Measurements from ENCODE around the gene EXD2. TPM values are rescaled to one million over a fixed set of nuclear protein-coding genes. Genes with fewer than 3 reads are reported as not detected.

The EXD2 gene
- total RNA-seq, 1 donor from 2014 or later, result 14.0 TPM

DNA sequence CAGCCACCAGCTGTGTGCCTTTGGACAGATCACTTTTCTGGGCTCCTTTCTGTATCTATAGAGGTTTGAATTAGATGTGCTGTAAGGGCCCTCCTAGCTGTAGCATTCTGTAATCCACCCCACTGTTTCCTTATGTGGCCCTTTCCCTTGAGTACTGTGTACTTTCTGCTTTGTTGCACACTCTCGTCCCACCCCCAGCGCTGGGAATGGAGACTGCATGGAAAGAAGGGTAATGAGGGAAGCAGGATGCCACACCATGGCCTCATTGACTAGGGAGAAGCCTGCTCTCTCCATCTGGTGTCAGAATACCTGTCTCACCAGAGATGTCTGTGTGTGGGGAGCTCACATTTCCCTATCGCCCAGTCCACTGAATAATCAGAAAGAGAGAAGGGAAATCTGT, 55.0 kb downstream of the EXD2 start:
- no peak for DNase-seq (ENCODE audit: low read depth)
- H3K4me3 ChIP-seq (ENCODE audit: low read depth, low read length), result no peak overlapping the region
- TF ChIP-seq, protein P1, sequence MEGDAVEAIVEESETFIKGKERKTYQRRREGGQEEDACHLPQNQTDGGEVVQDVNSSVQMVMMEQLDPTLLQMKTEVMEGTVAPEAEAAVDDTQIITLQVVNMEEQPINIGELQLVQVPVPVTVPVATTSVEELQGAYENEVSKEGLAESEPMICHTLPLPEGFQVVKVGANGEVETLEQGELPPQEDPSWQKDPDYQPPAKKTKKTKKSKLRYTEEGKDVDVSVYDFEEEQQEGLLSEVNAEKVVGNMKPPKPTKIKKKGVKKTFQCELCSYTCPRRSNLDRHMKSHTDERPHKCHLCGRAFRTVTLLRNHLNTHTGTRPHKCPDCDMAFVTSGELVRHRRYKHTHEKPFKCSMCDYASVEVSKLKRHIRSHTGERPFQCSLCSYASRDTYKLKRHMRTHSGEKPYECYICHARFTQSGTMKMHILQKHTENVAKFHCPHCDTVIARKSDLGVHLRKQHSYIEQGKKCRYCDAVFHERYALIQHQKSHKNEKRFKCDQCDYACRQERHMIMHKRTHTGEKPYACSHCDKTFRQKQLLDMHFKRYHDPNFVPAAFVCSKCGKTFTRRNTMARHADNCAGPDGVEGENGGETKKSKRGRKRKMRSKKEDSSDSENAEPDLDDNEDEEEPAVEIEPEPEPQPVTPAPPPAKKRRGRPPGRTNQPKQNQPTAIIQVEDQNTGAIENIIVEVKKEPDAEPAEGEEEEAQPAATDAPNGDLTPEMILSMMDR (conservative IDR thresholded peaks at IDR 0.05; ENCODE audit: low read depth, low read length), result no peak

DNA sequence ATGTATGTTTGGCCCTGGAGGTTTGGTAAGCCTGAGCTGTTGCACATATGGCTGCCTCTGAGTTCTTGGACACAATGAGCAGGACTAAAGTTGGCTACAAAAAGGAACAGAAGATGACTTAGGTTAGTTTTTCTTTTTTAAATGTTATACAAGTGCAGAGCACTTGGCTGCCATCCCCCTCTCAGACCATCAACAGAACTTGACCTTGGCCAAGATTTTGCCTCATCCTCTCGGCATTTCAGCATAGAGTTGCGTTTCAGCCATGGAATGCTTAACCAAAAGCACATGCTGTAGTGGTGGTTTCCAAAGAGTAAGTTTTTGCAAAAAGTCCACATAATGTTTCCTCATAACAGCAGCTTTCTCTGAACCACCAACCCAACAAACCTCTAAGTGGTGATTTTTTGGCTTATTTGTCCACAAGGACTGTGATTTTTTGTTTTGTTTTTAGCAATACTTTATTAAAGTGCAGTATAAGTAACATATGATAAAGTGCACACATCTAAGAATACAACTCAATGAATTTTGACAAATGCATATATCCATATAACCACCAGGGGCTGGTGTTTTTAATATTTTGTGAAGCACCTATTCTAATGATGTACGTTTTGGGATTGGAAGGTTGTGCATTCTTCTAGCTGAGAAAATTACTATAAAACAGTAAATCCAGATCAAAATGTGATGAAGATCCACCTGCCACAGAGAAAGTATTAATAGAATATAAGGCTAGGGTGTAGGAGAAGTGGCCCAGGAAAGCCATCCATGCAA, 56.6 kb downstream of the EXD2 start:
- TF ChIP-seq, protein P1 (conservative IDR thresholded peaks at IDR 0.05; ENCODE audit: low read depth, low read length), result no peak
- H3K4me3 ChIP-seq (ENCODE audit: low read depth, low read length), result no peak overlapping the region
- no peak for DNase-seq (ENCODE audit: low read depth)

DNA sequence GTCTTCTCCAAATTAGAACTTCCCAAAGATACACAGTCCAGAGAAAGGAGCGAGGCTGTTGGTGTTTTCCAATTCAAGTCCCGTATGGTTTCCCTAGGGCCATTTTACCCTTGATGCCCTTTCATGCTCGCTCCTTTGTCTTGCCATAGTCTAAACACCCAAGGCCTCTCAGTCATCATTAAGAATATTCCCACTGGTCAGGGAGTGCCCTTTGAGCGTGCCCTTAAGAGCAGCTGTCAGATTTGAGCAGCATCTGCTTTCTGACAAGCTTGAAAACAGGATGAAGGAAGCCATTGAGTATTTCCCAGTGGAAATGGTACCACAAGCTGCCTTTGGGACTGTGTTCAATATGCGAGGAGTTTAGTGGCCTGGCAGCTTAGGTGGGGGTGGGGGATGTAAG, 58.3 kb downstream of the EXD2 start:
- TF ChIP-seq, protein P1 (conservative IDR thresholded peaks at IDR 0.05; ENCODE audit: low read depth, low read length), result no peak
- no peak overlapping the region for H3K4me3 ChIP-seq (ENCODE audit: low read depth, low read length)
- no peak for DNase-seq (ENCODE audit: low read depth)

DNA sequence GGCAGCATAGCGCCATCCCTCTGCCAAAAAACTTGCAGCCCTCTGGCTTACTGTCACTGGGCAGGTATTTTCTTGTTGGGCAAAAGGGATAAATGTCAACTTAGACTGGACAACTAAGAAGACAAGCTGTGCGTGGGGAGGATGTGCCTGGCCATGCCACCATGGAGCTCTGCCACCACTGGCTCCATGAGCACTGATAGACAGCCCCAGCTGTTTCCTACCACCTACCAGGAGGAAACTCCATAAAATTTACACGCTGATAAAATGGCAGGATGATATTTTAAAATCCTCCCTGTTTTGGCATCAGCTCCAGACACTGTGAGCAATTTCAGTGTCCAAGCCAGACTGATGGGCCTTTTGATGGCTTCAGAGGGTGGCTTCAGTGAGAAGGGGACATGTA, 61.6 kb downstream of the EXD2 start:
- TF ChIP-seq, protein P1 (conservative IDR thresholded peaks at IDR 0.05; ENCODE audit: low read depth, low read length), result no peak
- H3K4me3 ChIP-seq (ENCODE audit: low read depth, low read length), result no peak overlapping the region
- no peak for DNase-seq (ENCODE audit: low read depth)

DNA sequence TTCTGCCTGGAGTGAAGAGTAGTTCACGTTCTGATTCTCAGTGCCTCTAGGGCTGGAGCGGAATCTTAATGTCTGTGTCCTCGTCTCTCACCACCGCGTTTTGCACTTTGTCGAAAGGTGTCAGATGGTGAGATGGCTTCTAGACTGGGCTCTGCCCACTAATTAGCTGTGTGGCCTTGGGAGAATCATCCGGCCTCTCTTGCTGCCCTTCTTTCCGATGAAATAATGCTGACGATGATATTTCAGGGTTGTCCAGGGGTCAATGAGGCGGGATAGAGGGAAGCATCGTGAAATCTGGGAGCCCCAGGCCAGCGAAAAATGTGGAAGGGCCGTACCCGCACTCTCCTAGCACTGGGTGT, 67.8 kb downstream of the EXD2 start:
- TF ChIP-seq, protein P1 (conservative IDR thresholded peaks at IDR 0.05; ENCODE audit: low read depth, low read length), result no peak
- DNase-seq (ENCODE audit: low read depth), result no peak
- peak overlapping the region; percentile 61 for H3K4me3 ChIP-seq (ENCODE audit: low read depth, low read length)

DNA sequence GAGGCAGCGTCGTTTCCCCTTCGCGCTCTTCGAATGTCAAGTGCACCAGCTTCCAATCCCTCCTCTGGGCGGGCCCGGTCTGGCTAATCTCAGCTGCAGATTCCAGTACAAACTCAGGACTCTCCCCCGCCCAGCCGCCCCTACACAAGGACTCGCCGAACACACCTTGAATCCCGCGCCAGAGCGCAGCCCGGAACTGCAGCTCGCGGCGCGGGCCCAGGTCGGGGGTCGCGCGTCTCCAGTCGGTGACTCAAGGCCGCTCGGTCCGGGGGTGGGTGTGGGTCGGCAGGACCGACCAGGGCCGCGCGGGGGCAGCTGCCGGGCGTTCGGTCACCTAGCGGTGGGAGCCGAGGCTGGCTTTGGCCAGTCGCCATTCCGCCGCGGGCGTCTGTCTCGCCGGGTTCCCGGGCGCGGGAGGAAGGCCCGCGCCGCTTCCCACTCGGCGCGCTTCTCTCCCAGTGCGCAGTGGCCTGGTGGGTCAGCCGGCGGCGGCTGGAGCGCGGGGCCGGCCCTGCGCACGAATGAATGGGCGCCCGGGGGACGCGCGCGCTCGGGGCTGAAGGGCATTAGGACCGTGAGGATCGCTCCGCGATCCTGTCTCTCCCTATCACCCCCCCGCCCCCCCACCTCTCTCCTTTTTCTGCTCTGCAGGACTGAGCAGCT, 68.4 kb downstream of the EXD2 start, which contains the start of gene GALNT16:
TSS of gene GALNT16 (plus strand) at position 632 of the 663 bp plus-strand sequence. CDS start 133 bp downstream, outside the sequence.
- H3K4me3 ChIP-seq (ENCODE audit: low read depth, low read length), result peak within 1 kb of the TSS; percentile 61
- TF ChIP-seq, protein P1 (conservative IDR thresholded peaks at IDR 0.05; ENCODE audit: low read depth, low read length), result peak; percentile 31
- no peak for DNase-seq (ENCODE audit: low read depth)
